WTC11 (cell line): ENCODE results near the gene ZFAND3. TPM values are rescaled to one million over a fixed set of nuclear protein-coding genes. Genes with fewer than 3 reads are reported as not detected.

ENCODE experiments used
- ATAC-seq: fragments of 200-7000 bp; cut with Tn5 transposase; 2 replicates; pipeline ENCODE4 v1.10.0; 2021; ENCODE audit warnings: mild to moderate bottlenecking, moderate library complexity
- CTCF ChIA-PET: fragments of 300-600 bp; sonication (Branson Sonifier 250); formaldehyde crosslinking; loops from one replicate; lab custom pipeline; 2021; ENCODE audit warnings: antibody characterized with exemption; lab: Charles Lee
- POLR2A ChIA-PET: fragments of 350-600 bp; sonication (Branson Sonifier 250); formaldehyde crosslinking; loops from one replicate; lab custom pipeline; 2021; ENCODE audit warnings: antibody characterized with exemption; lab: Charles Lee
- DNase-seq: peaks from one replicate; pipeline ENCODE4 v3.0.0; 2021; ENCODE audit warnings: low spot score
- H3K27ac Mint-ChIP-seq: 2 replicates; pipeline ENCODE4 v1.8.0; 2021; ENCODE audit warnings: mixed read lengths
- H3K27me3 Mint-ChIP-seq: 2 replicates; pipeline ENCODE4 v1.8.0; 2021; ENCODE audit warnings: low read depth, mild to moderate bottlenecking, moderate library complexity, mixed read lengths
- H3K36me3 Mint-ChIP-seq: 2 replicates; pipeline ENCODE4 v1.8.0; 2021; ENCODE audit warnings: mixed read lengths
- H3K4me1 Mint-ChIP-seq: 2 replicates; pipeline ENCODE4 v1.8.0; 2022; ENCODE audit warnings: mixed read lengths
- H3K4me3 Mint-ChIP-seq: 2 replicates; pipeline ENCODE4 v1.8.0; 2021; ENCODE audit warnings: mild to moderate bottlenecking, moderate library complexity, mixed read lengths
- H3K9me3 Mint-ChIP-seq: 2 replicates; pipeline ENCODE4 v1.8.0; 2021; ENCODE audit warnings: mixed read lengths
- AFF4 ChIP-seq: sonication (generic); formaldehyde crosslinking; IDR thresholded peaks from 2 replicates; pipeline ENCODE4 v1.8.1; 2023; ENCODE audit warnings: mild to moderate bottlenecking, missing genetic modification reagents, borderline replicate concordance
- ATF3 ChIP-seq: sonication (generic); formaldehyde crosslinking; conservative IDR thresholded peaks from 2 replicates; pipeline ENCODE4 v1.8.1; 2022; ENCODE audit warnings: mild to moderate bottlenecking, missing genetic modification reagents
- ATF6 ChIP-seq: sonication (generic); formaldehyde crosslinking; IDR thresholded peaks from 2 replicates; pipeline ENCODE4 v1.8.1; 2023; ENCODE audit warnings: mild to moderate bottlenecking, missing genetic modification reagents
- E2F4 ChIP-seq: sonication (generic); formaldehyde crosslinking; IDR thresholded peaks from 2 replicates; pipeline ENCODE4 v1.8.1; 2022; ENCODE audit warnings: low read depth, mild to moderate bottlenecking, moderate library complexity, missing genetic modification reagents, borderline replicate concordance
- ELF4 ChIP-seq: sonication (generic); formaldehyde crosslinking; IDR thresholded peaks from 2 replicates; pipeline ENCODE4 v1.8.1; 2022; ENCODE audit warnings: low read depth, mild to moderate bottlenecking, moderate library complexity, missing genetic modification reagents
- EMX1 ChIP-seq: fragments of 250-450 bp; sonication (Bioruptor Pico); IDR thresholded peaks from 2 replicates; pipeline ENCODE4 v1.8.0; 2021; ENCODE audit warnings: mild to moderate bottlenecking
- ESRRA ChIP-seq: sonication (generic); formaldehyde crosslinking; IDR thresholded peaks from 2 replicates; pipeline ENCODE4 v1.8.1; 2022; ENCODE audit warnings: mild to moderate bottlenecking, missing genetic modification reagents, borderline replicate concordance
- GABPB1 ChIP-seq: sonication (generic); formaldehyde crosslinking; IDR thresholded peaks from 2 replicates; pipeline ENCODE4 v1.8.1; 2023; ENCODE audit warnings: mild to moderate bottlenecking, missing genetic modification reagents
- HMGA2 ChIP-seq: fragments of 250-450 bp; sonication (Bioruptor Pico); IDR thresholded peaks from 2 replicates; pipeline ENCODE4 v1.4.0; 2021; ENCODE audit warnings: mild to moderate bottlenecking, moderate library complexity
- HMGXB4 ChIP-seq: sonication (generic); formaldehyde crosslinking; IDR thresholded peaks from 2 replicates; pipeline ENCODE4 v1.8.1; 2023; ENCODE audit warnings: mild to moderate bottlenecking, moderate library complexity, missing genetic modification reagents
- KAT7 ChIP-seq: sonication (generic); formaldehyde crosslinking; IDR thresholded peaks from 2 replicates; pipeline ENCODE4 v1.8.1; 2023; ENCODE audit warnings: missing genetic modification reagents, mild to moderate bottlenecking, borderline replicate concordance
- MXD4 ChIP-seq: fragments of 250-450 bp; sonication (Bioruptor Pico); IDR thresholded peaks from 2 replicates; pipeline ENCODE4 v1.8.0; 2021; ENCODE audit warnings: mild to moderate bottlenecking, moderate library complexity, borderline replicate concordance
- MYBL2 ChIP-seq: sonication (generic); formaldehyde crosslinking; IDR thresholded peaks from 2 replicates; pipeline ENCODE4 v1.8.1; 2023; ENCODE audit warnings: mild to moderate bottlenecking, moderate library complexity, missing genetic modification reagents
- NFYB ChIP-seq: sonication (generic); formaldehyde crosslinking; conservative IDR thresholded peaks from 2 replicates; pipeline ENCODE4 v1.8.0; 2022; ENCODE audit warnings: low read depth, missing genetic modification reagents
- TP53 ChIP-seq: sonication (generic); formaldehyde crosslinking; IDR thresholded peaks from 2 replicates; pipeline ENCODE4 v1.8.1; 2023; ENCODE audit warnings: mild to moderate bottlenecking, missing genetic modification reagents
- USF2 ChIP-seq: sonication (generic); formaldehyde crosslinking; IDR thresholded peaks from 2 replicates; pipeline ENCODE4 v1.8.1; 2023; ENCODE audit warnings: mild to moderate bottlenecking, missing genetic modification reagents, moderate library complexity
- ZBTB43 ChIP-seq: sonication (generic); formaldehyde crosslinking; IDR thresholded peaks from 2 replicates; pipeline ENCODE4 v1.8.1; 2023; ENCODE audit warnings: mild to moderate bottlenecking, missing genetic modification reagents
- ZNF121 ChIP-seq: sonication (generic); formaldehyde crosslinking; IDR thresholded peaks from 2 replicates; pipeline ENCODE4 v1.8.0; 2023; ENCODE audit warnings: missing genetic modification reagents
- ZNF219 ChIP-seq: sonication (generic); formaldehyde crosslinking; IDR thresholded peaks from 2 replicates; pipeline ENCODE4 v1.8.0; 2023; ENCODE audit warnings: missing genetic modification reagents, mild to moderate bottlenecking, borderline replicate concordance
- ZNF263 ChIP-seq: sonication (generic); formaldehyde crosslinking; IDR thresholded peaks from 2 replicates; pipeline ENCODE4 v1.8.1; 2022; ENCODE audit warnings: low read depth, mild to moderate bottlenecking, moderate library complexity, missing genetic modification reagents
- total RNA-seq: library from RNA; stranded (reverse); gene quantifications from 3 replicates; pipeline ENCODE4 v1.2.3, GENCODE V29; 2021

Gene ZFAND3
- total RNA-seq, 1 experiment from 2014 or later = 50.3 TPM

GRCh38 chr6:37826993-37827392, 7.5 kb downstream of the ZFAND3 start:
- peaks cover 32% of the 10 kb centered on the region for H3K4me1 Mint-ChIP-seq
- no peak overlapping the region for H3K27ac Mint-ChIP-seq
- no peak for DNase-seq
- H3K9me3 Mint-ChIP-seq = no peaks in the 10 kb centered on the region
- no peak for ATAC-seq
- CTCF ChIA-PET = interaction anchor here (0.5 to 1.4 kb wide), 6 partner anchors 8 to 122 kb away, joined by 3 to 8 read pairs (median 5); no protein-coding TSS in a partner anchor
- POLR2A ChIA-PET = no interaction called here
- H3K4me3 Mint-ChIP-seq = no peak overlapping the region
- no peak for TF ChIP-seq ATF6
- no peak for TF ChIP-seq ZNF263 (CRISPR knock-in tag)
- no peak for TF ChIP-seq MYBL2 (CRISPR knock-in tag)
- no peak for TF ChIP-seq GABPB1 (CRISPR knock-in tag)
- no peak for TF ChIP-seq KAT7 (CRISPR knock-in tag)
- TF ChIP-seq AFF4 (CRISPR knock-in tag) = no peak
- TF ChIP-seq TP53 = no peak
- TF ChIP-seq ZBTB43 (CRISPR knock-in tag) = no peak
- TF ChIP-seq MXD4 (CRISPR knock-in tag) = no peak
- TF ChIP-seq ESRRA = no peak
- TF ChIP-seq NFYB = no peak
- TF ChIP-seq USF2 (CRISPR knock-in tag) = no peak
- TF ChIP-seq E2F4 = no peak
- TF ChIP-seq EMX1 = no peak
- no peak for TF ChIP-seq ZNF219
- TF ChIP-seq ZNF121 = no peak
- TF ChIP-seq ELF4 (CRISPR knock-in tag) = no peak
- no peak for TF ChIP-seq HMGA2 (CRISPR knock-in tag)
- TF ChIP-seq ATF3 = no peak
- no peak for TF ChIP-seq HMGXB4
- H3K36me3 Mint-ChIP-seq = no peaks in the 10 kb centered on the region
- no peaks in the 10 kb centered on the region for H3K27me3 Mint-ChIP-seq
